T-helper 1 cell treated with Interleukin-12 subunit alpha and Interleukin-12 subunit beta and Interleukin-4 antibody, amounts not matched to agents 30 μg/mL and 1 μg/mL, for 36 hours (primary cell): ENCODE measurements around the gene ADGRA3.

Source experiments
- H3K27ac Mint-ChIP-seq: one replicate; pipeline ENCODE4 v1.8.0; 2021; ENCODE audit warnings: mild to moderate bottlenecking, mixed read lengths
- H3K27me3 Mint-ChIP-seq: one replicate; pipeline ENCODE4 v1.8.0; 2021; ENCODE audit warnings: low read depth, mixed read lengths
- H3K36me3 Mint-ChIP-seq: one replicate; pipeline ENCODE4 v1.8.0; 2021; ENCODE audit warnings: low read depth, mixed read lengths
- H3K4me1 Mint-ChIP-seq: one replicate; pipeline ENCODE4 v1.8.0; 2021; ENCODE audit warnings: low read depth, mixed read lengths
- H3K4me3 Mint-ChIP-seq: one replicate; pipeline ENCODE4 v1.8.0; 2021; ENCODE audit warnings: mild to moderate bottlenecking, moderate library complexity, mixed read lengths
- H3K9me3 Mint-ChIP-seq: one replicate; pipeline ENCODE4 v1.8.0; 2021; ENCODE audit warnings: mixed read lengths

ADGRA3 gene, protein sequence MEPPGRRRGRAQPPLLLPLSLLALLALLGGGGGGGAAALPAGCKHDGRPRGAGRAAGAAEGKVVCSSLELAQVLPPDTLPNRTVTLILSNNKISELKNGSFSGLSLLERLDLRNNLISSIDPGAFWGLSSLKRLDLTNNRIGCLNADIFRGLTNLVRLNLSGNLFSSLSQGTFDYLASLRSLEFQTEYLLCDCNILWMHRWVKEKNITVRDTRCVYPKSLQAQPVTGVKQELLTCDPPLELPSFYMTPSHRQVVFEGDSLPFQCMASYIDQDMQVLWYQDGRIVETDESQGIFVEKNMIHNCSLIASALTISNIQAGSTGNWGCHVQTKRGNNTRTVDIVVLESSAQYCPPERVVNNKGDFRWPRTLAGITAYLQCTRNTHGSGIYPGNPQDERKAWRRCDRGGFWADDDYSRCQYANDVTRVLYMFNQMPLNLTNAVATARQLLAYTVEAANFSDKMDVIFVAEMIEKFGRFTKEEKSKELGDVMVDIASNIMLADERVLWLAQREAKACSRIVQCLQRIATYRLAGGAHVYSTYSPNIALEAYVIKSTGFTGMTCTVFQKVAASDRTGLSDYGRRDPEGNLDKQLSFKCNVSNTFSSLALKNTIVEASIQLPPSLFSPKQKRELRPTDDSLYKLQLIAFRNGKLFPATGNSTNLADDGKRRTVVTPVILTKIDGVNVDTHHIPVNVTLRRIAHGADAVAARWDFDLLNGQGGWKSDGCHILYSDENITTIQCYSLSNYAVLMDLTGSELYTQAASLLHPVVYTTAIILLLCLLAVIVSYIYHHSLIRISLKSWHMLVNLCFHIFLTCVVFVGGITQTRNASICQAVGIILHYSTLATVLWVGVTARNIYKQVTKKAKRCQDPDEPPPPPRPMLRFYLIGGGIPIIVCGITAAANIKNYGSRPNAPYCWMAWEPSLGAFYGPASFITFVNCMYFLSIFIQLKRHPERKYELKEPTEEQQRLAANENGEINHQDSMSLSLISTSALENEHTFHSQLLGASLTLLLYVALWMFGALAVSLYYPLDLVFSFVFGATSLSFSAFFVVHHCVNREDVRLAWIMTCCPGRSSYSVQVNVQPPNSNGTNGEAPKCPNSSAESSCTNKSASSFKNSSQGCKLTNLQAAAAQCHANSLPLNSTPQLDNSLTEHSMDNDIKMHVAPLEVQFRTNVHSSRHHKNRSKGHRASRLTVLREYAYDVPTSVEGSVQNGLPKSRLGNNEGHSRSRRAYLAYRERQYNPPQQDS (N-terminal part only)

DNA sequence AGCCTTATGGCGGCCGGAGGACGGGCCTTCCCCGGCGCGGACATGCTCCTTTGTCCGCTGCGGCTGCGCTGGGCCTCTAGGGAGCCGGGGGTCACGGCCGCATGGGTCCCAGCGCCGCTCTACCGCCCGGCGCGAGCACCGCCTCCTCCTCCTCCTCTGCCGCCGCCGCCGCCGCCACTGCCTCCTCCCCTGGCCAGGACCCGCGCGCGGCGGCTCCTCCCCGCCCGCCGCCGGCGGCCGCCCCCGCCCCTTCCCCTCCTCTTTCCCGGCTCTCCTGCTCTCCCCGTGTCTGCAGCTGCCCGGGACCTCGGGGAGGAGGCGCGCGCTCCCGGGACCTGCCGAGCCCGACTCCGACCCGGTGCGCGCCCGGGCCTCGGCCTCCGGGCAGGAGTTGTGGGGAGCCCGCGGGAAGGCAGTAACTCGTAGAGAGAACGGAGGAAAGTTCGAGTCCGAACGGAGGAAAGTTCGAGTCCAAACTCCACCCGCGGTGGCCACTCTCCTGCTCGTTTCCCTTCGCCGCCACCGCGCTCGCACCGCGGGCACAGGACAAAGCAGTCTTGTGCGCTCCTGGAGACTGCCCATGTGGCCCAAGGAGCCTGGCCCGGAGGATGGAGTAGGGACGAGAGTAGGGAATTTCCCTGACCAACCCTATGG lies at the start of gene ADGRA3:
Gene ADGRA3 (minus strand): TSS at position 179 of the 654 bp plus-strand sequence. CDS start 282 bp downstream, outside the sequence.
- H3K4me3 Mint-ChIP-seq: peak within 1 kb of the TSS; percentile 97
- H3K27ac Mint-ChIP-seq: peak within 1 kb of the TSS; percentile 85
- peaks cover 17% of the 10 kb centered on the region for H3K4me1 Mint-ChIP-seq
- no peaks in the 10 kb centered on the region for H3K9me3 Mint-ChIP-seq
- peaks cover 10% of the 10 kb centered on the region for H3K27me3 Mint-ChIP-seq
- no peaks in the 10 kb centered on the region for H3K36me3 Mint-ChIP-seq

- no peak overlapping the region for H3K4me3 Mint-ChIP-seq
- no peaks in the 10 kb centered on the region for H3K36me3 Mint-ChIP-seq
- no peaks in the 10 kb centered on the region for H3K27me3 Mint-ChIP-seq
- no peak overlapping the region for H3K27ac Mint-ChIP-seq
- H3K4me1 Mint-ChIP-seq: no peaks in the 10 kb centered on the region
- peaks cover 3% of the 10 kb centered on the region for H3K9me3 Mint-ChIP-seq
Measured at GRCh38 chr4:22556495-22556894, 40.6 kb upstream of the ADGRA3 start.

DNA sequence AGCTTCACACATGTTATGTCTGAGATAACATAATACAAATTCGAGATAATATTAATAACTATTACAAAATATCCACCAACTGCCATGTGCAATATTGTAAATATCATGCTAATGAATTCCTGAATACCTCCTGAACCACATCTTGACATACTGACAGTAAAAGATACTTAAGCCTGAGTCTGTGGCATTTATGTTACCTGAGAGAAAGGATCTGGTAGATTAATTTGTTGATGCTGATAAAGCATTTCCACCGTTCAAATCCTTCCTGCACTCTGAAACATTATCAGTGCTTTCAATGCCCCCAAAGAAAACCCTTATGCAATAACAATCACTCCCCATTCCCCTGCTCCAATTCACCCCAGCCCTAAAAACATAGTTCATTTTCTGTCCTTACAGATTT lies 38.8 kb upstream of the ADGRA3 start:
- Mint-ChIP-seq H3K36me3 (no peaks in the 10 kb centered on the region), H3K9me3 (peaks cover 3% of the 10 kb centered on the region), H3K27me3 (no peaks in the 10 kb centered on the region), H3K4me1 (no peaks in the 10 kb centered on the region), H3K27ac (no peak overlapping the region), H3K4me3 (no peak overlapping the region)

DNA sequence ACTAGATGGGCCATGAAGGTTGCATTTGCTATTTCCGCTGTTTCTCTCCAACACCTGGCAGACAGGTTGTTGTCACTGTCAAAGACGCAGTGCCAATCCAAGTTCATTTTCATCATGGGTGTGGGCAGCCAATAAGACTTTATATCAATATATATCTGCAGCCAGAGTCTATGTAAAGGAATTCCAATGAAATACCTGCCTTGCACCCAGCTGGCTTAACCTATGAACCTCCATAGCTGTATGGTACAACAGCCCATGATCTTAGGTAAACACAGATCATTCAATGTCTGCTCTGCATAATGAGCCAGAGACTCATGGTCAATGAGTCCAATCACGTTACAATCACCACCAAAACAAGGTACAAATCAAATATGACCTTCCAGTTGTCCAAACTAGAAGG lies 37.7 kb upstream of the ADGRA3 start:
- no peak overlapping the region for H3K27ac Mint-ChIP-seq
- no peak overlapping the region for H3K4me3 Mint-ChIP-seq
- peaks cover 3% of the 10 kb centered on the region for H3K9me3 Mint-ChIP-seq
- no peaks in the 10 kb centered on the region for H3K27me3 Mint-ChIP-seq
- H3K4me1 Mint-ChIP-seq: no peaks in the 10 kb centered on the region
- H3K36me3 Mint-ChIP-seq: no peaks in the 10 kb centered on the region

GRCh38 chr4:22552812-22553211 lies 36.9 kb upstream of the ADGRA3 start:
- H3K4me3 Mint-ChIP-seq: no peak overlapping the region
- H3K27ac Mint-ChIP-seq: no peak overlapping the region
- H3K4me1 Mint-ChIP-seq: no peaks in the 10 kb centered on the region
- H3K9me3 Mint-ChIP-seq: peaks cover 1% of the 10 kb centered on the region
- H3K27me3 Mint-ChIP-seq: no peaks in the 10 kb centered on the region
- no peaks in the 10 kb centered on the region for H3K36me3 Mint-ChIP-seq

GRCh38 chr4:22551550-22551949 lies 35.7 kb upstream of the ADGRA3 start:
- Mint-ChIP-seq H3K4me3 (no peak overlapping the region), H3K9me3 (peaks cover 6% of the 10 kb centered on the region), H3K36me3 (no peaks in the 10 kb centered on the region), H3K27ac (no peak overlapping the region), H3K4me1 (no peaks in the 10 kb centered on the region), H3K27me3 (no peaks in the 10 kb centered on the region)

- Mint-ChIP-seq H3K27ac (no peak overlapping the region), H3K27me3 (no peaks in the 10 kb centered on the region), H3K4me1 (no peaks in the 10 kb centered on the region), H3K4me3 (no peak overlapping the region), H3K9me3 (peaks cover 8% of the 10 kb centered on the region), H3K36me3 (no peaks in the 10 kb centered on the region)
Measured at GRCh38 chr4:22546299-22546698, 30.4 kb upstream of the ADGRA3 start.

DNA sequence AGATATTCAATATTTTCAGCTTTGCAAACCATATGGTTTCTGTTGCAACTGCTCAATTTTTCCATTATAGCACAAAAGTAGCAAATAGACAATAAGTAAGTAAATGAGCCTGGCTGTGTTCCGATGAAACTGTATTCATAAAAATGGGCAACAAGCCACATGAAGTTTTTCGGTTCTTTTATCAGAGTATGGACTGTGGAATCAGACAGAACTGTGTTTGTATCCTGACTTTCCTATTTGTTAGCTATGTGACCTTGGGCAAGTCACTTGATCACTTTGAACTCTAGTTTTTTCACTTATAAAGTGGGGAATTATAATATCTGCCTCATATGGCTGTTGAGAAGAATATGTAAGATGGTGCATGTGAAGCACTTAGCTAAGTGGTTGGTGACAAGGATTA lies 23.4 kb upstream of the ADGRA3 start:
- Mint-ChIP-seq H3K27ac (no peak overlapping the region), H3K27me3 (no peaks in the 10 kb centered on the region), H3K9me3 (peaks cover 8% of the 10 kb centered on the region), H3K4me3 (no peak overlapping the region), H3K36me3 (no peaks in the 10 kb centered on the region), H3K4me1 (no peaks in the 10 kb centered on the region)

DNA sequence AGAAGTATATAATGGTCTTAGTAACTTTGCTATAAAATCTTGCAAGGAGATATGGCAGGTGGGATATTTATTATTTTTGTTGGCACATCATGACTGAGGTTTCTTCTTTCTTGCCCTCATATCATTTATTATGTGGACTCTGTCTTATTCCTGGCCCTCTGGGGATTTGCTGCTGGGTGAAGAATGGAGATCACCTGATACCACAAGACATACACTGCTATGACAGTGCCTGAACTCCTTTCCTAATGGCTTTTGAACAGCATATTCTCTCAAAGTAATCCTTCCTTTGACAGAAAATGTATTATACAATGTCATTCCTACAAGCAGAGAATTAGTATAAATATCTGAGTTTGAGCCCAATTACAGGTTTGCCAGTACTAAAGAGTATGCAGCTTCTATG lies 22.0 kb upstream of the ADGRA3 start:
- Mint-ChIP-seq H3K9me3 (peaks cover 9% of the 10 kb centered on the region), H3K27me3 (no peaks in the 10 kb centered on the region), H3K27ac (no peak overlapping the region), H3K36me3 (no peaks in the 10 kb centered on the region), H3K4me3 (no peak overlapping the region), H3K4me1 (no peaks in the 10 kb centered on the region)

DNA sequence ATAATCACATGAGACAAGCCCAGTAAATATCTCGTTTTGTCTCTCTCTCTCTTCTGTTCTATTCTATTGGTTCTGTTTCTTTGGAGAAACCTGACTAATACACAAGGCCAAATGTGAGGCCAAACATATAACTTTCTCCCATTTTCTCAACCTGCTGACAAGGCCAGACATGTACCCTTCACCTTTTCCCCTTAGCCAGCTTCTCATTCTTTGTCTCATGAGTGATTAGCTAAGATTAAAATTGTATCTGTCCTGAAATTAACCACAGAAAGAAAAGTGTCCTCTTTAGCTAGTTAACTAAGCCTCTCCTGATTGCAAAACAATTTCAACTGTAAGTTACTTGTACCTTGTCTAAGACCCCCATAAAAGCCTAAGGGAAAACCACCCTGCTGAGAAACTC lies 18.5 kb upstream of the ADGRA3 start:
- H3K36me3 Mint-ChIP-seq: no peaks in the 10 kb centered on the region
- H3K4me3 Mint-ChIP-seq: no peak overlapping the region
- H3K9me3 Mint-ChIP-seq: peaks cover 14% of the 10 kb centered on the region
- no peak overlapping the region for H3K27ac Mint-ChIP-seq
- H3K27me3 Mint-ChIP-seq: no peaks in the 10 kb centered on the region
- H3K4me1 Mint-ChIP-seq: no peaks in the 10 kb centered on the region

DNA sequence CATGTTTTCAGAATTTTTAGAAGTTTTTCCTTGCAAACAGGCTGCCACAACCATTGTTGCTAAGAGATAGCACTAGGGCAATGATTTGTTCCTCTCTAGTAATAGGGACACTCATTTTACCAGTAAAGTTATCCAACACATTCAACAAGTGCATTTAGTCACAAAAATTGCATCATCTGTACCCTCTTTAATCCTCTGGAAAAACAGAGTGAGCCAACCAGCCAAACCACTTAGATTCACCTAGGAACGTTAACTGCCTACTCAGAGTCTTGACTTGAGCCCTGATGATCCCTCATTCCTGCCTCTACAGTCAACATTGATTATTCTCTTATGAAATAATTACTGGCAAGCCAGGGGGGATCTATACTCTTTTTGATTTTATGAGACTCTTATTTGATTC lies 17.0 kb upstream of the ADGRA3 start:
- H3K27ac Mint-ChIP-seq: no peak overlapping the region
- no peaks in the 10 kb centered on the region for H3K36me3 Mint-ChIP-seq
- peaks cover 14% of the 10 kb centered on the region for H3K9me3 Mint-ChIP-seq
- H3K4me3 Mint-ChIP-seq: no peak overlapping the region
- no peaks in the 10 kb centered on the region for H3K27me3 Mint-ChIP-seq
- H3K4me1 Mint-ChIP-seq: no peaks in the 10 kb centered on the region

- H3K9me3 Mint-ChIP-seq: peaks cover 14% of the 10 kb centered on the region
- H3K36me3 Mint-ChIP-seq: no peaks in the 10 kb centered on the region
- H3K4me3 Mint-ChIP-seq: no peak overlapping the region
- H3K27me3 Mint-ChIP-seq: no peaks in the 10 kb centered on the region
- H3K27ac Mint-ChIP-seq: no peak overlapping the region
- H3K4me1 Mint-ChIP-seq: no peaks in the 10 kb centered on the region
Measured at GRCh38 chr4:22532117-22532516, 16.3 kb upstream of the ADGRA3 start.

DNA sequence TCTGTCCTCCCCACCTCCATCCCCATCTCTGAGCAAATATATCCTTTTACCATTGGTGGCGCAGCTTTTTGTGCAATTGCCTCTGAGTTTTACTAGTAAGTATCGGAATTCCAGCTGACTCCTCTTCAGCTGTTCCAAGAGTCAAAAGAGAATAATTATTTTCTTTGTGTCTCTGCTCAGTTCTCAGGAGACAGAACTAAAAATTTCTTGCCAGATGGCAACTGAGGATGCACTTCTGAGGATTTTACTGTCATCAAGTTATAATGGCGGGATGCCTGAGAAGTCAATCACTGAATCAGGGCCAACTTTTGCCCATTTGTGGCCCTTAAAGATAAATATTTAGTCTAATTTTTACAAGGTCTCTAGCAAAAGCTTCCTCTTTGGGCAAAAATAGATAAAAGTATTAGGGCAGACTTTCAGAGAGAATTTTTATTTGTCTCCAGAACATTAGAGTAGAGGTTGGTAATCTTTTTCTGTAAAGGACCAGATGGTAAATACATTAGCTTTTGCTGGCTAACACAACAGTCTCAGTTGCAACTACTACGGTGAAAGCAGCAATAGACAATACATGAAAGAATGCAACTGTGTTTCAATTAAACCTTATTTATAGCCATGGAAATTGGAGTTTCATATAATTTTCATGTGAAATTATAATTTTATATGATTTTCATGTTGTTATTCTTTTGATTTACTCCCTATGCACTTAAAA lies 15.6 kb upstream of the ADGRA3 start:
- no peaks in the 10 kb centered on the region for H3K27me3 Mint-ChIP-seq
- no peak overlapping the region for H3K27ac Mint-ChIP-seq
- H3K36me3 Mint-ChIP-seq: no peaks in the 10 kb centered on the region
- H3K9me3 Mint-ChIP-seq: peaks cover 14% of the 10 kb centered on the region
- no peaks in the 10 kb centered on the region for H3K4me1 Mint-ChIP-seq
- no peak overlapping the region for H3K4me3 Mint-ChIP-seq
